SH-SY5Y (cell line): ENCODE data around the gene THUMPD2.

ENCODE experiments used
- GATA2 ChIP-seq: IDR thresholded peaks from 2 replicates; pipeline ENCODE4 v1.6.1; 2011; ENCODE audit warnings: mild to moderate bottlenecking, low read depth, low read length
- GATA3 ChIP-seq: IDR thresholded peaks from 2 replicates; pipeline ENCODE4 v1.6.1; 2011; ENCODE audit warnings: low read depth, mild to moderate bottlenecking, low read length, moderate library complexity

DNA sequence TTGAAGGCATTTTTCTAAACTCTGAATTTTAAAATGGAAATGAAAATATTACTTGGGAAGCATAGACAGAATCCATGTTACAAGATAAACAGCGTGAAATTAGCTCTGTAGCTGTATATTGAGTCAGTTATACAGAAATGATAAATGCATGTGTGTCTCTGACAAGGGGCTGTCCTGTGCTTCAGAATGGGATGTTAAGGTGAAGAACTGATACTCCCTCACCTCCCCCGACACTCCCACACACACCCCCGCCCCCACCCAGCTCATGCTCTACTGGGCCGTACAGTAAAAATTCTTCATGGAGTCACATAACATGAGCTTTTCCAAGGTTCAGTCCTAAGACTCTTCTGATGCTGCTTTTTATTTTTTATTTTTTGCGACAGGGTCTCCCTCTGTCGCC lies 869 bp upstream of the THUMPD2 start:
- no peak for TF ChIP-seq GATA2
- TF ChIP-seq GATA3: no peak
